Fibroblast of skin of left biceps (primary cell): Measurements from ENCODE around the gene SPAG17.

Experiments used
- DNase-seq, 2 experiments: peaks; one replicate each; pipeline ENCODE4 v3.0.0-alpha.2; 2013; ENCODE audit warnings: low read depth in 2 of 2

The SPAG17 gene

DNA sequence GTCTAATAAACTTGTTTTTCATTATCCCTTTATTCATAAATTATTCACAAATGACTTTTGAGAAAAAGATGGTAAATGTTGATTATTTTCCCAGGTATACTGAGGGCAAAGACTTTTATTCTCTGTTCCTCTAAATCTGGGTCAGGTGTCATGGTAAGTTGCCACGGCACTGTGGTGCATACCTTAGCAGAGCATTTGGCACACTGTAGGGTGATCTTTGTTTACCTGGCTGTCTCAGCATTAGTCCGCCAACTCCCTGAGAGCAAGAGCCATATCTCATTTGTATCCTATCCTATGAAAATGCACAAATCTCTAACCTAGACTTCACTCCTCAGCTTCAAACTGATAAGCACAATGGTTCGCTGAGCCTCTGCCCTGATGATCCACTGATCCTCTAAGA lies 280.5 kb downstream of the SPAG17 start:
- no peak for DNase-seq
